Suppressor macrophage treated with lipopolysaccharide for 4 hours (primary cell): ENCODE measurements around the gene LDB2.

ENCODE experiments used
- DNase-seq: peaks from one replicate; pipeline ENCODE4 v3.0.0-alpha.2; 2020

The LDB2 gene

GRCh38 chr4:16838226-16838875 is 60.1 kb downstream of the LDB2 start:
- DNase-seq: no peak

GRCh38 chr4:16837475-16837874 is 61.0 kb downstream of the LDB2 start:
- no peak for DNase-seq

GRCh38 chr4:16836324-16836723 is 62.1 kb downstream of the LDB2 start:
- no peak for DNase-seq

- DNase-seq: no peak
Observed at GRCh38 chr4:16835597-16836247, 62.7 kb downstream of the LDB2 start.

- no peak for DNase-seq
Observed at GRCh38 chr4:16834814-16835213, 63.6 kb downstream of the LDB2 start.

- no peak for DNase-seq
Observed at GRCh38 chr4:16833722-16834121, 64.7 kb downstream of the LDB2 start.

GRCh38 chr4:16830081-16830480 is 68.4 kb downstream of the LDB2 start:
- DNase-seq: no peak

- DNase-seq: no peak
Observed at GRCh38 chr4:16827794-16828724, 70.4 kb downstream of the LDB2 start.

GRCh38 chr4:16827045-16827444 is 71.4 kb downstream of the LDB2 start:
- DNase-seq: no peak

- DNase-seq: no peak
Observed at GRCh38 chr4:16826406-16826910, 72.0 kb downstream of the LDB2 start.

- no peak for DNase-seq
Observed at GRCh38 chr4:16824278-16824806, 74.1 kb downstream of the LDB2 start.

- no peak for DNase-seq
Observed at GRCh38 chr4:16820329-16820728, 78.1 kb downstream of the LDB2 start.

GRCh38 chr4:16819652-16820051 is 78.8 kb downstream of the LDB2 start:
- no peak for DNase-seq

GRCh38 chr4:16818005-16818404 is 80.4 kb downstream of the LDB2 start:
- no peak for DNase-seq

- DNase-seq: no peak
Observed at GRCh38 chr4:16817286-16817685, 81.2 kb downstream of the LDB2 start.

GRCh38 chr4:16814361-16814760 is 84.1 kb downstream of the LDB2 start:
- no peak for DNase-seq

GRCh38 chr4:16812041-16812440 is 86.4 kb downstream of the LDB2 start:
- no peak for DNase-seq

GRCh38 chr4:16809943-16810342 is 88.5 kb downstream of the LDB2 start:
- no peak for DNase-seq

- no peak for DNase-seq
Observed at GRCh38 chr4:16809064-16809463, 89.4 kb downstream of the LDB2 start.

- DNase-seq: no peak
Observed at GRCh38 chr4:16807355-16807754, 91.1 kb downstream of the LDB2 start.

- no peak for DNase-seq
Observed at GRCh38 chr4:16804581-16804980, 93.9 kb downstream of the LDB2 start.

- DNase-seq: no peak
Observed at GRCh38 chr4:16802044-16802443, 96.4 kb downstream of the LDB2 start.

- no peak for DNase-seq
Observed at GRCh38 chr4:16801356-16801755, 97.1 kb downstream of the LDB2 start.
